Effector memory CD8-positive, alpha-beta T cell (primary cell): ENCODE results near the gene PPP2R5C.
A peak's percentile ranks its signal among the peaks of the same experiment; 100 is the strongest.

Source experiments
- ATAC-seq: fragments of 150-1000 bp; cut with Tn5 transposase; replicated peaks from 2 replicates; pipeline ENCODE4 v1.10.0; 2021; ENCODE audit warnings: mild to moderate bottlenecking, moderate library complexity
- DNase-seq, 3 experiments: peaks; one replicate each; pipeline ENCODE4 v3.0.0; 2021
- H3K27ac Mint-ChIP-seq, 2 donors: one replicate each; pipeline ENCODE4 v1.8.0; 2022; ENCODE audit warnings: mild to moderate bottlenecking in 2 of 2, mixed read lengths in 2 of 2, moderate library complexity in 2 of 2
- H3K27me3 Mint-ChIP-seq, 2 donors: one replicate each; pipeline ENCODE4 v1.8.0; 2022; ENCODE audit warnings: mixed read lengths in 2 of 2
- H3K36me3 Mint-ChIP-seq: one replicate; pipeline ENCODE4 v1.8.0; 2022; ENCODE audit warnings: mild to moderate bottlenecking, moderate library complexity, mixed read lengths; ENCODE audit not compliant: insufficient read depth
- H3K4me1 Mint-ChIP-seq, 2 donors: one replicate each; pipeline ENCODE4 v1.8.0; 2022; ENCODE audit warnings: low read depth in 2 of 2, mixed read lengths in 2 of 2
- H3K4me3 Mint-ChIP-seq, 2 donors: one replicate each; pipeline ENCODE4 v1.8.0; 2022; ENCODE audit warnings: mild to moderate bottlenecking in 2 of 2, mixed read lengths in 2 of 2, moderate library complexity in 2 of 2
- H3K9me3 Mint-ChIP-seq, 2 donors: one replicate each; pipeline ENCODE4 v1.8.0; 2022; ENCODE audit warnings: mixed read lengths in 2 of 2

PPP2R5C gene

DNA sequence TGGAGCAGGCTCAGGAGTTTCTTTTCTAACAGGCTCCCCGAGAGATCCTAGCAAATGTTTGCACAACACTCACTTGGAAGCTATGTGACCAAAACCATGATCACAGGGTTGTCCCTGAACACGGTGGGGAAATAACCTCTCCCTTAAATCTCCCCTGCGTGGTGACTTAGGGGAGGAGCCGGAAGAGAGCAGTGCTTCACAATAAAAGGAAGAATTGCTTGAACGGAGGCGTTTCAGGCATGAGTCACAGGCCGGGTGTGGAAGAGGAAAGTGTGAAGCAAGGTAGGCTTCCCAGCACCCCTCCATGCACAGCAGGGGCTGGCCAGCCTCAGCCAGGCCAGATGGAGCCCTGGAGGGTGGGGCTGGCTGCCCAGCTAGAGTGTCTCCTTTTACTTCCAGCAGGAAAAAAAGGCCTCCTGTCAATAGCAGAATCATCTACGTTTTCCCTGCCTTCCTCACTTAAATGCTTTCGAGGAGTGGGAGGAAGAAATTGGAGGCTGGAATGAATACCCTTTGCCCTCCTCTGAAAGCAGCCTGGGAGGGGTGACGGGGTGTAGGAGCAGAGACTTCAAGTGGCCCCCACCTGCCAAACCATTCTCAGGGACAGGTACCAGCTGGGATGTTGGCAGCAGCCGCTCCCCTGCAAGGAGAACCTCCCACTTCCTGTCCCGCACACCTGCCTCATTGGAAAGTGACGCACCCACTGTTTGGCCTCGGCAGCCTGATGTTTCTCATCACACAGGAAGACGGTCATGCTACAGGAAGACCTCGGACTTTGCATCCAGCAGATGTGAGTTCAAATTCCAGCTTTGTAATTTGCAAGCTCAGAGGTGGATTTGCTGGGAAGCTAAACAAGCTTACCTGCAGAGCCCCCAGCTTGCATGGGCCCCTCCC lies 30.1 kb upstream of the PPP2R5C start:
- H3K4me1 Mint-ChIP-seq, result peaks cover 43 to 57% of the 10 kb centered on the region in 2 donors

DNA sequence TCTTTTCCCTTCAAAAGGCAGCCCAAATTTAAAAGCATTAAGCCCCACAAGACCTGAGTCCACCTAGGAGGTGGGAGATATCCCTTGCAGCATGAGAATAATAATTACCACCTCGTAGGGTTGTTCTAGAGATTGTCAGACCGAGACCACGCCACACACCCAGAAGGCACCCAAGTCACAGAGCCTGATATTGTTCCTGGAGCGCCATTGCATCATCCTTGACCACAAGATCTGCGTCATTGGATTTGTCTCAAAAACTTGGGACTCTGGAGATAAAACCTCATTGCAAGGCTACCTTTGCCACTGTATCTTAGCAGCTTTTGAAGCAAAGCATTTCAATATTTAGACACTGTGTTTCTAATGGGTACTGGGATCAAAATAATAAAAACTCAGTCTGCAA lies 29.4 kb upstream of the PPP2R5C start:
- ATAC-seq (no peak), DNase-seq (no peak)
- Mint-ChIP-seq H3K4me1 (peaks cover 39 to 50% of the 10 kb centered on the region in 2 donors), H3K36me3 (peaks cover 11% of the 10 kb centered on the region), H3K9me3 (peaks cover 0 to 4% of the 10 kb centered on the region in 2 donors), H3K4me3 (peak overlapping the region; percentile 80 to 88), H3K27ac (peak overlapping the region; percentile 93 to 96), H3K27me3 (no peaks in the 10 kb centered on the region)

More for the DNA sequence above, 30.1 kb upstream of the PPP2R5C start:
- Mint-ChIP-seq H3K36me3 (peaks cover 13% of the 10 kb centered on the region), H3K27ac (peak overlapping the region; percentile 93 to 96), H3K27me3 (no peaks in the 10 kb centered on the region), H3K4me3 (peak overlapping the region; percentile 80 to 88), H3K9me3 (peaks cover 0 to 4% of the 10 kb centered on the region in 2 donors)
- ATAC-seq (peak; percentile 87), DNase-seq (peak; percentile 73 to 76 (median 75))

DNA sequence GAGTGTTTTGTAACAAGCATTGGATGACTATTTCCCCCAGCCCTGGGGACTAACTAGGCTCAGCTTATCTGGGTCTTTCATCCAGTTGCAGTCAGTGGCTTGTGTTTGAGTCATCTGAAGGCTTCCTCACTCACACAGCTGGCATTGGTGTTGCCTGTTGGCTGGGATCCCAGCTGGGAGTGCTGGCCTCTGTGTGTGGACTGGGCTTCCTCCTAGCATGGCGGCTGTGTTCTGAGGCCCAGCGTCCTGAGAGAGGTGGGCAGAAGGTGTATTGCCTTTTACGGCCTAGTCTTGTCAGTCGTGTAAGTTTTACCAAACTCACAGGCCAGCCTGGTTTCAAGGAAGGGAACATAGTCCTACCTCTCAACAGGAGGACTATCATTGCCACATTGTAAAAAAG lies 28.3 kb upstream of the PPP2R5C start:
- no peak overlapping the region for H3K27ac Mint-ChIP-seq
- peaks cover 0 to 4% of the 10 kb centered on the region in 2 donors for H3K9me3 Mint-ChIP-seq
- no peaks in the 10 kb centered on the region for H3K27me3 Mint-ChIP-seq
- H3K4me1 Mint-ChIP-seq, result peaks cover 45 to 48% of the 10 kb centered on the region in 2 donors
- no peak overlapping the region for H3K4me3 Mint-ChIP-seq
- no peak for DNase-seq
- peaks cover 14% of the 10 kb centered on the region for H3K36me3 Mint-ChIP-seq
- ATAC-seq, result no peak

DNA sequence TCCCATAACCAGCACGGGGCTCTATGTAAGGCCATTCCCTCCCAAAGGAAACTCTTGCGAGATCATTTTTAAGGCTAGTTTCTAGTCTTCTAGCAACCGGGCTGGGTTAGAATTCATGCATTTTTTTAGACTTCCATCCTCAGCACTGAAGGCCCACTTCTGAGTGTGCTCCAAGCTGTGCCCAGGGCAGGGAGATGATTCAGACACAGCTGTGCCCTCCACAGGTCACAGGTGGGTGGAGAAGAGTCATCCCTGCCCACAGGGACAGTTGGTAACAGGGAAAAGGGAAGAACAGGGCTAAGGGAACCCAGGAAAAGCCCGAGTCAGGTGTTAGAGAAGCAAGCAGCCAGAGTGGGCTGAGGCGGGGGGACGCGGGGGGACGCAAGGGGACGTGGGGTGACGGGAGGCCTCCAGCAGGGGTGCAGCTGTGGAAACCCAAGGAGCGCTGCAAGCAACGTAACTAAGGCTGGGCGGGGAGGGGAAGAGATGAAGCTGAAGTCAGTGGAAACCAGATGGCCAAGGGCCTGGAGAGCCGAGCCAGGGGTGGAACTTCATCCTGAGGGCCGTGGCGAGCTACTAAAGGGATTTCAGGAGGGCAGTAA lies 27.2 kb upstream of the PPP2R5C start:
- no peak overlapping the region for H3K4me3 Mint-ChIP-seq
- H3K9me3 Mint-ChIP-seq, result peaks cover 0 to 4% of the 10 kb centered on the region in 2 donors
- ATAC-seq (no peak), DNase-seq (no peak)
- H3K27ac Mint-ChIP-seq, result peak overlapping the region in 1 of 2 donors; percentile 3
- H3K4me1 Mint-ChIP-seq, result peaks cover 39 to 42% of the 10 kb centered on the region in 2 donors
- no peaks in the 10 kb centered on the region for H3K27me3 Mint-ChIP-seq
- H3K36me3 Mint-ChIP-seq, result peaks cover 15% of the 10 kb centered on the region

DNA sequence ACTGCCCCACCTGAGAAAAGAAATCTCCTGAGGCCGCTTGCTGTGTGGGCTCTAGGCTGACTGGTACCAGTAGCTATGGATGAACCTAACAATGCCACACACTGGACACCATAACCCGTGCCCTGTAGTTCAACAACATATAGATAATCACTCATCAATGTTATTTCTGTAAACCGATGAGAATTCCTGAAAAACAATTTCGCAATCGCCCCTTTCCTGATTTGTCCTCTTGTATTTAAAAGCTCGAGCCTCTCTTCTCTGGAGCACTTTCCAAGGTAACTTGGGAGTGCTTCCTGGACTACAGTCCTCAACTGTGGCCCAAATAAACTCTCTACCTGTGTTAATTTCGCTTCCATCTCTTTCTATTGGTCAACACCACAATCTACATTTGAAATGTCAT lies 26.1 kb upstream of the PPP2R5C start:
- H3K27ac Mint-ChIP-seq, result no peak overlapping the region
- H3K4me3 Mint-ChIP-seq, result no peak overlapping the region
- H3K36me3 Mint-ChIP-seq, result peaks cover 16% of the 10 kb centered on the region
- no peak for DNase-seq
- H3K4me1 Mint-ChIP-seq, result peaks cover 38 to 39% of the 10 kb centered on the region in 2 donors
- no peaks in the 10 kb centered on the region for H3K27me3 Mint-ChIP-seq
- peaks cover 0 to 2% of the 10 kb centered on the region in 2 donors for H3K9me3 Mint-ChIP-seq
- no peak for ATAC-seq

DNA sequence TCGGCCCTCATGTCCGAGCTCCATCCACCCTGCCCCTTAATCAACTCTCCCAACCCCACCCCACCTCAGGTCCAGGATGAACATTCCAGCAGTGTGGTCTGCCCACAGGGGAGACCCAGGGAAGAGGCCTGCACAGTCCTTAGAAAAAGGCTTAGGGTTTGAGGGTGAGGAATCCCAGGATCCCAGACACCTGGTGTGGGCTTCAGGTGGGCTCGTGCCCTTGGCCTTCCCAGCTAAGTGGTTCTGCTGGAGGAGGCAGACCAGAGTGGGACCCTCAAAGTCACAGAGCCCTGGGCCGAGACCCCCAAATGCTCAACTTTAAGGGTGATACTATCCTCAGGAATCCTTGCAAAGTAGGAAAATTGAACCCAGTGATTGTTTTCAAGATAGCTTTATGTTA lies 25.4 kb upstream of the PPP2R5C start:
- Mint-ChIP-seq H3K27me3 (no peaks in the 10 kb centered on the region), H3K36me3 (peaks cover 13% of the 10 kb centered on the region), H3K4me3 (no peak overlapping the region), H3K4me1 (peaks cover 32 to 33% of the 10 kb centered on the region in 2 donors), H3K9me3 (peaks cover 0 to 2% of the 10 kb centered on the region in 2 donors), H3K27ac (no peak overlapping the region)
- ATAC-seq (no peak), DNase-seq (no peak)

DNA sequence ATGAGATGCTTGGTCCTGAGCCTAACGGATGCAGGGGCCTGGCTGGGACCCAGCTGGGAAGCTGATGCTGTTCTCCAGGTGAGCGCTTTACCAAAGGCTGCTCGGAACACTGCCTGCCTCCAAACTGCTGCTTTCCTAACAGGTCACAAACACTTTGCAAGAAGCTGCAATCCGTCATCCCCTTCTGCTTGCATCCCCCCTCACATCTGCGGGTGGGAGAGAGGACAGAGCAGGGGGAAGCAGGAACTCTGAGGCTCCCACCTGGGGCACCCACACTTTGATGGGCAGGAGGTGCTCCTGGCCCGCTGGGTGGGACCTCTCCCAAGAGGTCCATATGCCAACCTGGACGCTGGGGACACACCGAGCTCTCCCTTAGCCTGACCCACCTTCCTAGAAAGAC lies 24.9 kb upstream of the PPP2R5C start:
- peak overlapping the region in 1 of 2 donors; percentile 65 for H3K27ac Mint-ChIP-seq
- no peaks in the 10 kb centered on the region for H3K27me3 Mint-ChIP-seq
- no peak overlapping the region for H3K4me3 Mint-ChIP-seq
- ATAC-seq (no peak), DNase-seq (no peak)
- peaks cover 0 to 2% of the 10 kb centered on the region in 2 donors for H3K9me3 Mint-ChIP-seq
- H3K4me1 Mint-ChIP-seq, result peaks cover 27 to 28% of the 10 kb centered on the region in 2 donors
- H3K36me3 Mint-ChIP-seq, result peaks cover 8% of the 10 kb centered on the region

DNA sequence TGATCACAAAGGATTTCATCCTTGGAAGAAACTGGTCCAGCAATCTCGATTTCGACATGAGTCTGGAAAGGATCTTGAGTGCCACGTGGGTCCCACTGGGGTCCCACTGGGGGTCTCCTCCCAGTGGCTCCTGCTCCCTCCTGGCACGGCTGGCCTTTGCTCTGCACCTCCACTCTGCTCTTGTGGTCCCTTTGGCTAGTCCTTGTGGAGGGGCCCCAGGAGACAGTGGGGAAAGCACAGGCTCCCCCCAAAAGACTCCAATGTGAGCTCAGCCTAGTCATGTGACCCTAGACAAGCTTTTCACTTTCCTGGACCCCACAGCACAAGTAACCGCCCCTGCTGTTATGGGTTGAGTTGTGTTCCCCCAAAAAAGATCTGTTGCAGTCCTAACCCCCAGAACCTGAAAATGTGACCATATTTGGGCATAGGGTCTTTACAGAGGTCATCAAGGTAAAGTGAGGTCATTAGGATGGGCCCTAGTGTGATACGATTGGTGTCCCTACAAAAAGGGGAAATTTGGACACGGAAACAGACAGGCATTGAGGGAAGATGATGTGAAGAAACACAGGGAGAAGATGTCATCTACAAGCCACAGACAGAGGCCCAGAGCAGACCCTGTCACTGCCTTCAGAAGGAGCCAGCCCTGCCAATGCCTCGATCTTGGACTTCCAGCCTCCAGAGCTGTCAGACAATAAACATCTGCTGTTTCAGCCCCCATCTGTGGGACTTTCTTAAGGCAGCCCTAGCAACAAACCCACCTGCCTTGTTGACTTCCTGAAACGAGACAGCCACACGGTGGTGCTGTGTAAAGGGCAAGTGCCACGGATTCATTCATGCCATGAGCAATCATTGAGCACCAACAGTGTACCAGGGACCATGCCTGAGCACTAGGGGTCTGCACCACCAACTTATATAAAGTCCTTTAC lies 23.8 kb upstream of the PPP2R5C start:
- H3K27me3 Mint-ChIP-seq, result no peaks in the 10 kb centered on the region
- no peak overlapping the region for H3K4me3 Mint-ChIP-seq
- ATAC-seq (peak; percentile 69), DNase-seq (peak in 1 of 3 experiments; percentile 29)
- peaks cover 8% of the 10 kb centered on the region for H3K36me3 Mint-ChIP-seq
- H3K4me1 Mint-ChIP-seq, result peaks cover 19 to 20% of the 10 kb centered on the region in 2 donors
- peak overlapping the region; percentile 39 to 62 for H3K27ac Mint-ChIP-seq
- peaks cover 0 to 2% of the 10 kb centered on the region in 2 donors for H3K9me3 Mint-ChIP-seq

DNA sequence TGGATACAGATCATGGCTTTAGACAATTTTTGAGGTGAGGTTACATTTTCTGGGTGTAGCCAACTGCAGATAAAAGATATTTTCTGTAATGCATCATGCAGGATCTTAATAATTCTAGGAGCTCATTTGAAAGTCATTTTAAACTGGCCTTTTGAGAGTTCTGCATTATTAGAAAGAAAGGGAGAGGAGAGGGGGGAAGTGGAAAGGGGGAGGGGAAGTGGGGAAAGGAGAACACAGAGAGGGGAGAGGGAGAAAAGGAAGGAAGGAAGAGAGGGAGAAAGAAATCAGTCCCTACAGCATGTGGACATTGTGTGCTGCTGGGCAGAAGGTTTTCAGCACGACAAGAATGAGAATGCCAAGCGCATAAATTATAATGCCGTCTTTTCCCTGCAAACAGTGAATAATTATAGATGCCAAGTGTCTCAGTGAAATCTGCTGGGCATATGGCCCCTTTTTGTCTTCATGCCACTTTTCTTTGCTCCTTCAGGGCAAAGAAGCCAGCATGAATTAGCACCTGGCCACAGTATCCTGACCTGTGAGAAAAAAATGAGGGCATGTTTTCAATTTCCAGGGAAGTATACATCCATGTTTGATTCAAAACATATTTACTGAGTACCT lies 22.7 kb upstream of the PPP2R5C start:
- no peaks in the 10 kb centered on the region for H3K27me3 Mint-ChIP-seq
- H3K36me3 Mint-ChIP-seq, result peaks cover 8% of the 10 kb centered on the region
- peaks cover 19 to 20% of the 10 kb centered on the region in 2 donors for H3K4me1 Mint-ChIP-seq
- ATAC-seq, result no peak
- H3K4me3 Mint-ChIP-seq, result peak overlapping the region in 1 of 2 donors; percentile 31
- peaks cover 0 to 2% of the 10 kb centered on the region in 2 donors for H3K9me3 Mint-ChIP-seq
- no peak overlapping the region for H3K27ac Mint-ChIP-seq
- DNase-seq, result no peak

DNA sequence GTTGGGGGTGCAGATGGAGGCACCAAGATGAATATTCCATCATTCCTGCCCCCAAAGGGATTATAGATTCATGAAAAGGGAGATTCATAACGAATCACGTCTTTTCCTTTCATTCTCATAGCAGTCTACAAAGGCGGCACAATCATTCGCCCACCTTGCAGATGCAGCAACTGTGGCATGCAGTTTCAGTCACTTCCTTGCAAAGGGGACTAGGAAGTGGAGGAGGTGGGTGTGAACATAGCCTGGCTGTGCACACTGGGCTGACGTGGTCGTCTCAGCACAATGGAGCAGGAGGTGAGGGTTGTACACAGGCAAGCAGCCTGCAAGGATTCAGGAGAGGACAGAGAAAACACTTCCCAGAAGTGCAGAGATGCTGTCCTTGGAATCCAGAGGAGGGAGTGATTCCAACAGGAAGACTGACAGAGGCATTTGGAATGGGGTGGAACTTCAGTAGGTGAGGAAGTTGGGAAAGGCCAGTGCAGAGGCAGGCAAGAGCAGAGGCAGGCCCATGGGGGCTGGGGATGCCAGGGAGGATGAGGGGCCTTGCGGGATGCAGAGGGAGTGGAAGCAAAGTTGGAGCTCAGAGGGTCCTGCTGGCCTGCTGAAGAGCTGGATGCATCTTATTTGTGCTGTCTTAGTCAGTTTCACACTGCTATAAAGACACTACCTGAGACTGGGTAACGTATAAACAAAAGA lies 21.9 kb upstream of the PPP2R5C start:
- Mint-ChIP-seq H3K27ac (no peak overlapping the region), H3K36me3 (peaks cover 8% of the 10 kb centered on the region), H3K4me3 (peak overlapping the region; percentile 23 to 68), H3K9me3 (peaks cover 0 to 2% of the 10 kb centered on the region in 2 donors), H3K27me3 (no peaks in the 10 kb centered on the region), H3K4me1 (peaks cover 17 to 19% of the 10 kb centered on the region in 2 donors)
- ATAC-seq (peak; percentile 52), DNase-seq (no peak)

DNA sequence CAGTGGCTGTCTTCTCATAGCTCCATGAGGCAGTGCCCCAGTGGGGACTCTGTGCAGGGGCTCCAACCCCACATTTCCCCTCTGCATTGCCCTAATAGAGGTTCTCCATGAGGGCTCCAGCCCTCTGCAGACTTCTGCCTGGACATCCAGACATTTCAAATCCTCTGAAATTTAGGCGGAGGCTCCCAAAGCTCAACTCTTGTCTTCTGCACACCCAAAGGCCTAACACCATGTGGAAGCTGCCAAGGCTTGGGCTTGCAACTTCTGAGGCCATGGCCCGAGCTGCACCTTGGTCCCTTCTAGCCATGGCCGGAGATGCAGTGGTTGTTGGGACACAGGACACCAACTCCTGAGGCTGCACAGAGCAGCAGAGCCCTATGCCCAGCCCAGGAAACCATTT lies 20.5 kb upstream of the PPP2R5C start:
- H3K36me3 Mint-ChIP-seq, result peaks cover 8% of the 10 kb centered on the region
- no peak overlapping the region for H3K4me3 Mint-ChIP-seq
- no peak for DNase-seq
- H3K9me3 Mint-ChIP-seq, result peaks cover 0 to 2% of the 10 kb centered on the region in 2 donors
- H3K4me1 Mint-ChIP-seq, result peaks cover 17 to 19% of the 10 kb centered on the region in 2 donors
- ATAC-seq, result no peak
- H3K27ac Mint-ChIP-seq, result no peak overlapping the region
- H3K27me3 Mint-ChIP-seq, result no peaks in the 10 kb centered on the region

DNA sequence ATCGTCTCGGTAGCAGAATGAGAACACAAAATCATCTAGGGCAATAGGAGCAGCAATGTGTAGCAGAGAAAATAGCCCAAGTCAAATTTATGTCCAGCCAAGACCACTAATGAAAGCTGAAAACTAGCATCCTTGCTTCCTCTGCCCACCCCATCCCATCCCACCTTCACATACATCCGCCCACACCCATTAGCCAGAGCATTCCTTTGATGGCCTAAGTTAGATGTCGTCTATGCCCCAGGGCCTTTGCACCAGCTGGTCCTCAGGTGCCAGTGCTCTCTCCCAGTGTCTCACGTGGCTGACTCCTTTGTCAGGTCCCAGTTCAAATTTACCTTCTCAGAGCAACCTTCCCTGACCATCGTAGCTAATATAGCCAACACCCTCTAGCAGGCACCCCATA lies 17.8 kb upstream of the PPP2R5C start:
- DNase-seq (no peak), ATAC-seq (no peak)
- no peak overlapping the region for H3K27ac Mint-ChIP-seq
- H3K9me3 Mint-ChIP-seq, result peaks cover 0 to 2% of the 10 kb centered on the region in 2 donors
- H3K27me3 Mint-ChIP-seq, result peaks cover 0 to 9% of the 10 kb centered on the region in 2 donors
- peaks cover 6 to 8% of the 10 kb centered on the region in 2 donors for H3K4me1 Mint-ChIP-seq
- peaks cover 6% of the 10 kb centered on the region for H3K36me3 Mint-ChIP-seq
- no peak overlapping the region for H3K4me3 Mint-ChIP-seq
